HG03039 (cell line): Measurements from ENCODE around the gene DCX.

Experiments used
- ATAC-seq: cut with Tn5 transposase; IDR thresholded peaks from one replicate; pipeline ENCODE4 v1.9.1; 2021; ENCODE audit warnings: mild to moderate bottlenecking, moderate library complexity; ENCODE audit not compliant: unreplicated experiment

DCX gene

DNA sequence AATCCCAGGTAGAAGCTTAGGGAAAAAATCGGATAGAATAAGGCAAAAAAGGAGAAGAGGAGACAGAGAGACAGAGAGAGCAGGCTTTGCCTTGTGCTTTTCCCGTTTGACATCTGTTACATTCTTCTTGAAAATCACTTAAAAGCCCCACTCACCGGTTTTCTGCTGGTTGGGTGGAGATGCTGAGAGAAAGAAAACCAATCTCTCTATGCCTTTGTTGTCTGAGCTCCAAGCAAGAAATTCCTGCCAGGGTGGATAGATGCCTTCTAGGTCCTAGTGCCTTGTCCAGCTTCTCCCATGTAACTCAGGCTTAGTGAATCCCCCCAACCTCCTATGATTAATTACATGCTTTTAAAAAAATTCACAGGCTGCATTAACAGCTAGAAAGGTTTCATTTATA is at the start of gene DCX:
DCX (minus strand) TSS at position 210 of the 400 bp plus-strand sequence. CDS start 1,794 bp downstream, outside the sequence.
- ATAC-seq, result no peak

DNA sequence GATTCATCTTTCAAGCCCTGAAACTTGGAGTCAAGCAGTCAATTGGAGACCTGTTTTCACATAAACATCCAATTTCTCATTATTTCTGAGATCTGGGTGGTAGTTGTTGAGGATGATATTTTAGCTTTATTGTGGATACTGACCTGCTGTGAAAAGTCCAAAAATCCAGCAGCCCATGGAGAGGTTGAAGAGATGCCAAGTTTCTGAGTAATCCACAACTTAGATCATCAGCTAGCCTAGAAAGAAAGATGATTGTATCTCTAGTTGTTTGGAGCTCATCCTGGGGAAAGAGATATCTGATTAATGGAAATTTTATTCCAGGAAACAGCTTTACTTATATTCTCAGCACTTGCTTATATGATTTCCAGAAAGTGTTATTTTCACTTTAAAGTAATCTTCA is 48.6 kb upstream of the DCX start:
- no peak for ATAC-seq

DNA sequence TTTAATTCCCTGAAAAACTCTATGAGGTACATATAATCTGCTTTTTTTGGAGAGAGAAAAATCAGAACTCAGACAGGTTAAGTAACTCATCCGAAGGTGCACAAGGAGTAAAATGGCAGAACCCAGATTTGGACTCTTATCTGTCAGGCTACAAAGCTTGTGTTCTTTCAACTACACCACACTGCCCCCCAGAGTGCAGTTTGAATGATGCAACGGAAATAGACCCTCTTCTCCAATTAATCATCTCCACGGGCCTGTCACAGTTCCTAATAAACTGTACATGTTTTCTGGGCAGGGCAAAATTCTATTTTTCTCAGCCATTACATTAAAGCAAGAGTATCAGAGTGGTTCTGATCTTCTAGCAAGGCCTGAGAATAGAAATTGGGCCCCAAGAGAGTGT is 35.3 kb upstream of the DCX start:
- ATAC-seq, result no peak

DNA sequence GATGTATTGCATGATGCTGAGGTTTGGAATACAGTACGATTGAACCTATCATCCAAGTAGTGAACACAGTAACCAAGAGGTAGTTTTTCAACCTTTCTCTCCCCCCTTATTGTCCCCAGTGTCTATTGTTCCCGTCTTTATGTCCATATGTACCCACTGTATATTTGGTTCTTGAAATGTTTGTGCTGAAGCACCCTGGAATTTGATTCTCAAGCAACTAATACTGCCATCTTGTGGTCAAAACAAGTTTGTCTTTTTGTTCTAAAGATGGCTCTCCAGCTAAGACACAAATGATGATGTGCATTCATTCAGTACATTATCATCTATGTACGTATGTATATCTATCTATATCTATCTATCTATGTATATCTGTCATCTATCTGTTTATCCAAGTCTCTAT is 33.5 kb upstream of the DCX start:
- no peak for ATAC-seq

DNA sequence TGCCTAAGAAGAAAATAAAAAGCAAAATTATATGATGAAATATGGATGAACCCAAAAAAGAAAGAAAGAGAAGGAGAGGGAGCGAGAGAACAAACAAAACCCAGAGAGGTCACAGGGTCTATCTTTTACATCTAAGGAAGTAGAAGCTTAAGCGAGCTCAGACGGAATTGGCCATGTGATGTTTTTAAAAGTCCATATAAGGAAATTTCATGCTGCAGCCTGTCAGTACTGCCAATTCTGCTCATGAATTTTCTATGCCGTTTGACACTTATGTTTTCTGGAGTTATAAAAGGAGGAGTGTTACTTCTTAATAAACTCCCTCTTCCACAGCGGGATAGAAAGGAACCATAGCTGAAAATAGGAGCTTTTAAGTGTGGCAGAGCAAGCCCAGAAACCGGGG is 32.9 kb upstream of the DCX start:
- no peak for ATAC-seq

DNA sequence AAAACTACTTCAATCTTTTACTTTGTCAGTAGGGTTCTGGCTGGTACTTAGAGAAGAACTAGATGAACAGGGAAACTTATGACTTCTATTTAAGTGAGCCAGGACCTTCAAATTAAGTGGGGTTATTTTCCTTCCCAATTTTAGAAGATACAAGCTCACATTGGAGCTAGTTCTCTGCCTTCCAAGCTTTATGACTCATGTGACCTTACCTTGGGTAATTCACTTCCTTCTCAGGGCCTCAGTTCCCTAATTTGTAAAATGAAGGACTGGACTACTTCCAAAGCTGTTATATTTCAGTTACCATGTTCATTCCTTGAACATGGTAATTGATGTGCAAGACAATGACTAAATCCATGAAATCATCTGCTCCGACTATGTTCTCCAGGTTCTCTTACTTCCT is 32.0 kb upstream of the DCX start:
- no peak for ATAC-seq

DNA sequence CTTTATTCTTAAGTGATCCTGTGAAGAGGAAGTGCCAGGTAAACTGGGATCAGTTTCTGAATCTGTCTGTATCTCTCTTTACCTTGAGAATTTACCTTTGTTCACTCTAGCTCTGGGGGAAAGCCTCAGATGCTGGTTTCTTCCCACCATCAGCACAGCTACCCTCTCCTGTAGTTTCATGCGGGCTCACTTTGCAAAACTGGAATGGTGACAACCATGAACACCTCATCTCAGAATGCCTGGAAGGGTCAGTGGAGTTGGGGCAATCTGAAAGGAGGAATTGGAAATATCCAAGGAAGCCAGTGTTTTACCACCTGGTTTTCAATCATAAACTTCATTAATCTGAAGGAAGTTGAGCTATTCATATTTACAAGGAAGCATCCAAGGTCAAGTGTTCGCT is 30.8 kb upstream of the DCX start:
- ATAC-seq, result no peak

DNA sequence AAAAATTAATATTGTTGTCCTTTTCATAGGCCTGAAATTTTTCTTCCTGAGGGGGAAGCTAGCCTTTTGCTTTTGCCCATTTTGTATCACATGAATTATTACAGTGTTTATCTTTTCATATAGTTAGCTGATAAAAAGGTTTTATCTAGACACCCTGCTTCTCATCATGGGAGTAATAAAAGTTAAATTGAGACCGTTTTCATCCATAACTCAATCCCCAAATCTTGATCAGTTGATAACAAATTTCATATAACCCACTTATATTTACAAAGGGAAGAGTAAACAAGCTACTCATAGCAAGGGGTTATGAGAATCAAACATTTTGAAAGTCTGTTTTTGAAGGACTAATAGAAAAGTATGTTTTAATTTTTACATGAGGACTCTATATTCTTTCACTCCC is 23.5 kb upstream of the DCX start:
- ATAC-seq, result no peak

DNA sequence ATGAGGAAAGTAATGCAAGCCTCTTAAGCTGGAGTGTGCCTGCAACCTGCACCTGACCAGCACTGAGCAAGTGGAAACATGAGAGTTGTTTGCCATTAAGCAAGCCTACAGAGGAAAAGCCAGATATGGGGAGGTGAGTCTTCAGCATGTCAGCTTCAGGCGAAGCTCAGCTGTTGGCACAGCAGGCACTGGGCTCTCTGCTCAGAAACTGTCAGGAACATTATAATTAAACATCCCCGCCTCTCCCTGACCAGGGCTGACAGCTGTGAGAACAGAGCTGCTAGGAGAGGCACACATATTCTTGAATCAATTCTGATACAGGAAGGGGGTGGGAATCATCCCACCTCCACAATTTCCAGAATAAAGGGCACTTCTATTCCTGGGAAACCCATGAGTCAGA is 19.0 kb upstream of the DCX start:
- no peak for ATAC-seq

DNA sequence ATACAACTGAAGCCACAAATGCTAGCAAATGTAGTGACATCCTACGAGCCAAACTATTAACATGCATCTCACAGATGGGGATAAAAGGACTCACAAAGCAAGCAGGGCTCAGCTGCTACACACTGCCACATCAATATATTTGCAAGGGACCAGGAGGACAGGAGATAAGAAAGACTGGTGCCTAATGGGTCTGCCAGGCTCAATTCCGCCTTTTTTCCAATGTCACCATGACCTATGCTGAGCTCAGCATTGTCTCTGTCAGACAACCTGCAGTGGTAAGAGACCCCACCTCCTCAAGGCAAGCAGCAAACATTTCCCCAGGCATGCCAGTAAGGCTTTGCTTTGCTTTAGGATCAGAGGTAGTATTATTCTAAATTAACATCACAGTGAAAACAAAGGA is 435 bp downstream of the DCX start:
- ATAC-seq, result no peak

DNA sequence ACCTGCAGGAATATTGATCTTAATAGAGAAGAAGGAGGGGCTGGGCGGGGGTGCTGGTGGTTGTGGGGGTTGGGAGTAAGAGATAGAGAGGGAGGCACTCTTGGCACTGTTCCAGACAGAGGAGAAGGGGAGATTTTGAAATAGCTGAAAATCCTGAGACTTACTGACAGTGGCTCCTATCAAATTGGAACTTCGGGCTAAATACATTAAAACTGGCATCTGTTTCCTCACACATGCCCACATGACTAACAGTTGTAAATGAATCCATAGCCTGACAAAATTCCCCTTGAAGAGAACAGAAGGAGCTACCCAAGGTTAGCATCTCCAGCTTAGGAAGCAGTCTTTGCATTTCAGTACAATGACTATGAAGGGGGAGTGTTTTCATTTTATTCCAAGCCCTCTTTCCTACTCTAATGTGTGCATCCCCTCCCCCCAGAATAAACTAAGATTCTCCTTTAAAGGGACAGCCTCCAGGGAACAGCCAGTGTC is 1.4 kb downstream of the DCX start:
- ATAC-seq, result no peak

DNA sequence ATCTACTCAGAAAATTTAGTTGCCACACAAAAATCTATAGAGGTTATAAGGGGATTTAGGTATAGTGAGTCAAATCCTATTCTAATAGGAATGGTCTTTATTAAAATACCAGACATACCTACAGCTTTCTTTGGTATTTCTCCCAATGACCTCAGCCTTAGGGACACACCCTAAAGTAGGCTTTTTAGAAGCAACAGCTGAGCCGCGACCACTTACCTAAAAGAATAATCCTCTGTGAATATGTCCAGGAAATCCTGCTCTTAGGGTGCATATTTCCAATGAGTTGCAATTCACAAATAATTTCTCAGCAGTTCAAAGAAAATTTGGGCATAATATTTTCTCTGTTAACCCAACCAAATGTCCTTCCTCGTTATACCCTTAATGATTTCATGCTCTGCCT is 2.7 kb downstream of the DCX start:
- ATAC-seq, result no peak

DNA sequence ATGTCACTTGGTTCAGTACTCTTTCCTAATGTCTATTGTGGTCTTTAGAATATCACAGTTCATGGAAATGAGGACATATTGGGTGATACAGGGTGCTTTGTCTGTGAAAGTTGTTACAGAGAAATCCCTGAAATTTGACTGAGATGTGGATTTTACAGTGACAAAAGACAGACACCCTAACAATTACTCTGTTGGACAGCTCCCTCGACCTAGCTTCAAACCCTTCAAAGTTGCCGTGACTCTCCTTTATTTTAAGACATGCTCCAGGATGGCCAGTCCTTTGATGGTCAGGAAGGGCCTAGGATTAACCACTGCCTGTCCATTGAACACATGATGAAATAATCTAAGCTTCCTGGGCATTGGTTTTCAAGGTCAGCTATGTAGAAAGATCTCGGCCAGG is 4.0 kb downstream of the DCX start:
- no peak for ATAC-seq

DNA sequence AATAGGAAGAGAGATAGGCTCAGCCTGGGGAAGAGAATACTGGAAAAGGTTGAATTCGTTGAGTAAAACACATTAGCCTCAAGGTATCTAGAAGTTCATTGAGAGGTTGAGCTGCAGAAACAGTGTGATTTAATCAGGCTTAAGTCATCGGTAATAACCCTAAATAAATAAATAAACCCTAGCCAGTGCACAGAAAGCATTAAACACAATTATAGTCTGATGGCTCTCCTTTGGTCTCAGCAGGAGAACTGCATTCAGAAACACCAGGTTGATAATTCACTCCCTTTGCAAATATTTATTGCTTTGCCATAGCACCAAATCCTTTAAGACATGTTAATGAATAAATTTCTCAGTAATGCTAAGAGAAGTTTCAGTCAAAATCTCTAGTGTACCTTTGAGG is 9.6 kb downstream of the DCX start:
- ATAC-seq, result no peak

DNA sequence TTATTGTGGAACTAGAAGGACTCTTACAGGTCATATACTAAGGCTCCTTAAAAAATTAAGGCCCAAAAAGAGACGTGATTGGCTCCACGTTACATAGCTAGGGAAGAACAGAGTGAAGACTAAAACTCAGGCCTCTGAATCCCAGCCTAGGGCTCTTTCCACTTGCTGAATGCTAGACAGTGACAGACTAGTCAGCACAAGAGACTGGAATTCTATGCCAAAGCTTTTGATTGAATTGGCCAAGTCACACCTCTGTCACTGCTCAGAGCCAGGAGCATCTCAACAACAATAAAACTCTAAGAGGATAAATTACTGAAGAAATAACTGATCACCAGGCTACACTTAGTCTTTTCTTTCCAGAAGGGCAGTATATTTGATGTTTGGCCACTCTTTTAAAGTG is 16.8 kb downstream of the DCX start:
- no peak for ATAC-seq

DNA sequence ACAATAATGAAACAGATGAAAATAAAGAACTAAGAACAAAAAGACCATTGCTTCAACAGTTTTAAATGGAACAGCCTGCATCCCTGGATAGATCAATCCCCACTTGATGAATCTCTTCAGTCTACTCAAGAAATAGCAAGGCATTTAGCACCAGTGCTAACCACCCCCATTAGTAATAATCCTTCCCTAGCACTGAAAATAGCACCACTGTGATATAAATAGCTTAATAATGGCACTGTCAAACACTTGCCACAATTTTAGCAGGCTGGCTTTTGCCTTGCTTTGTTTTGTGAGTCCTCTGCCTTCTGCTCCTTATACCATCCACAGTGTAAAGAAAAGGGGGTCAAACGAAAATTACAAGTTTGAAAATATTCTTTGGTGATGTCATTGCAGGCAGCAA is 17.4 kb downstream of the DCX start:
- no peak for ATAC-seq

DNA sequence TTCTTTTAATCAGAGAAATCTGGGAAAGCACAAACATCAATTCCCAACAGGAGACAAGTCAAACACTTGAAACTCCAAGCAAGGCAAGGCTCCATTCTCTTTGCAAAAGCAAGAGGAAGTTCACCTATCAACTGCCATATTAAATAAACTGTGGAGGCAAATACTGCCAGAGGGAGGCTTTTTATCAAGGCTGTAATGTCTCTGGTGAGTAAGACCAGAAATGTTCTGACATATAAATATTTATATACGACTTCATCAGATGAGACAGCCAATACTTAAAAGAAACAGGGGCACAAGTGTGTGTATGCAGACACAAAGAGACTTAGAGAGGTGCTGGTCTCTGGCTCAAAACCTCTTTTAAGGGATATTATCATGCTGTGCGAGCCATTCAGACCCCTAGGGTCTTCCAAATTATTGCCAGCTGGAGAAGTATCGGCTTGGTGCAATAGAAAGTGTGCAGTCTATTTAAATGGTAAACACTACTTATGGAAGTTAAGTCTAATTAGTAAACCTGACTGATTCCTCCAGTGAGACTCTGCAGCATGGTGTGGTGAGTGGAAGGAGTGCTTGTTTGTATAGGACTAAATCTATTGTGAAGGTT is 24.4 kb downstream of the DCX start:
- ATAC-seq, result no peak

DNA sequence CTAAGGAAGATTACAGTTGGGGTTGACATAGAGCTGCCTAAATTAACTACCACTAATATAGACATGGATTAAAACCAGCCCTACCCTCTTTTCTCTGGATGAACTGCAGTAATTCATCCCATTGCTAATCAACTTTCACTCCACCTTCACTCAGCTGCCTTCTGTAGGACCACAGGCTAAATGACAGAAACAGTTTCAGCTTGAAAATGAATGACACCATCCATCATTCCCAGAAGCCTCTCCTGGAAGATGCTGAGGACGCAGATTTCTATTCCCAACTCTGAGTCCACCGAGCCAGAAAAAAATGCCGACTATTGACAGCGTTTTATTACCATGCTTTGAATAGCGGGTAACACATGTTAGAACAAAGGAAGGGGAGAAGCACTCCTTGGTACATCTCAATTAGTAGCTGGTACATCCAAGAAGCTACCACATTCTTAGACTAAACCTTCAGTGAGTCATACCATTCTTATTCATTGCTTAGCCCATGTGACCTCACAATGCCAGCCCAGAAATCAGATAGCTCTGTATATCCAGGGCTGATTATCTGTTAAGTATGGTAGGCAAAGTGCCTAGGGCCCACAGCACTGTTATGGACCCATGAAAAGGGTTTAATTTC is 25.3 kb downstream of the DCX start:
- ATAC-seq, result no peak

DNA sequence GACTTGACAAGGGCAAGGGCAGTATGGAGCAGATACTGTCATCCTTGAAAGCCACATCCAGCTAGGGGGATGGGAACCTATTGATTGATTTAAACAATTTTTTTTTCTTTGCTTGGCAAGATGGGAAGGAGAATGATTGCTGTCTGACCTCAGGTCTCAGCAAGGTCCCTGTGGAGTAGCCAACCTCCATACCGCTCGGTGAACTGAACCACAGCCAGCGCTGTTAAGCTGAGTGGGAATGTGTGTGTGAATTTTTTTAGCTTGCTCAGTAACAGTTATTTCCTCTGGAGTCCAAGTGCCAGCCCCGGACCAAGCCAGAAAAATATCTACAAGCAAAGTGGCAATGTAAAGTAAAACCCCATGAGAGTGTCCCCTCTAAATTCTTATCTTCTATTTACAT is 25.9 kb downstream of the DCX start:
- no peak for ATAC-seq

DNA sequence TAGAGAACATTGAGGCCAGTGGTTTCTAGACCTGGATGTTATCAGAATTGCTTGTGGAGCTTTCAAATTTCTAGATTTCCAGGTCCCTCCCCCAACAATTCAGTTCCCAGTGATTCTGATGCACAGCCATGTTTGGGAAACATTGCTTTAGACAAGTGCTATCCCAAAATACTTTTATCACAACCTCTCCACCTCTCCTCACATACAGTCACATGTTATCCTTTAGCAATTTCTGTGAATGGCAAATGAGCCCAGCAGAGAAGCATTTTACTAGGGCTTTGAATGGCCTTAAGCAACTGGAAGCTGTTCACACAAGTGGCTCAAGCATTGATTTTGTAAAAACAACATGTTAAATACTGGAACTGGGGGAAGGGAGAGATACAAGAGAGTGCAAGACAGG is 29.7 kb downstream of the DCX start:
- ATAC-seq, result no peak

DNA sequence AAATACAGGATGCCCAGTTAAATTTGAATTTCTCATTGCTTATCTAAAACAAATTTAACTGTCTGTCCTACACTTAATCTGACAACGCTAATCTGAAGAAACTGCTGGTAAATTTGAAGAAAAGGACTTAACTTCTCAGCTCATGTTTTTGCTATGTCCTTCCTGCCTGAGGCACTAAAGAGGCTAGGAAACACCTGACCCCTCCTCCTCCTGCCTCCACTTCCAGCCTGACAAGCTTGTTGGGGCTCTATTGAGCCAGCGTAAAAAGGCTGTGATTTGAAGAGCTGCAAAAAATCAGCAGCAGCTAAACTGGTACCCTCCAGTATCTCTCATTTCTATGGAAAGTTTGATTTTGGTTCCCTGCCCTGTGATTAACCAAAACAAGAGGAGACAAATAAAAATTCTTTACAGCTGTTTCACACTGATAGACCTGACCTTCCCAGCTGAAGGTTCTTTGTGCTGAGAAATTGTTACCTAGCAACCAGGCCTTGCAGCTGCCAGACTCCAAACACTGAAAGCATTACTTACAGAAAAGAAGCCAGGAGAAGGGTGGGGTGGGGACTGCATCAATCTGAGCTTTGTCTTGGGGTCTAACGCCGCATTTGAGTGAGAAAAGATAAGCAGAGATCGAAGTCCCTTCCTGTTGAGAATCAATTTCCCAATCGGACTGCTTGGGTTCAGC is 35.0 kb downstream of the DCX start:
- no peak for ATAC-seq

DNA sequence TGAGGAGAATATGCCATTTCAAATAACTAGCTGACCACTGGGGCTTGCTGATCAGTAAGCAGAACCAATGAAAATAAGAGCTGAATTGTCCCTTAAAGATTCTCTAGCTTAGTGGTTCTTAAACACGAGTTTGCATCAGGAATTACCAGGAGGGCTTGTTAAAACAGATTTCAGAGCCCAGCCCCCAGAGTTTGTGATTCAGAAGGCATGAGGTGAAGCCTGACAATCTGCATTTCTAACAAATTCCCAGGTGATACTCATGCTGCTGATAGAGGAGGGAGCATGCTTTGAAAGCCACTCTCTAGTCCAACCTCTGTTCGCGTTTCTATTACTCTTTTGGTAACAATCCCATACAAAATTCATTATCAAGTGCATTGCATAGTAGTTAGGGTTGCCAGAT is 35.5 kb downstream of the DCX start:
- ATAC-seq, result no peak

DNA sequence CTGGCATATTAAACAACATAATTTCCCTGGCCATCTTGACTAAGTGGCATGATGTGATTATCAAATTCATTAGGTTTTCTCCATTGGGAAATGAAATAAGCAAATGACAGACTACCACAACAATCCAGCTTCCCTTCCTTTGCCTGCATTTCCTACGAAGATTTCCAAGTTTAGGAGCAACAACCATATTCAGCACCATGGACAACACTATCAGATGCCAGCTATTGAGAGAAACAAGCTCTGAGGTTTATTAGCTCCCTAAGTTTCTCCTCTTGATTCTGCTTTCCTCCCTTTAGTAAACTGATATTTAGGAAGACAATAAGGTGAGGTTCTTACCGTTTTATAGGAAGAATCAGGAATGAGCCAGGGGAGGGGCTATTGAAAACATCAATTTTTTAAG is 36.2 kb downstream of the DCX start:
- no peak for ATAC-seq
